ENCODE results near the gene IQCN. TPM values are rescaled to one million over a fixed set of nuclear protein-coding genes. Genes with fewer than 3 reads are reported as not detected.

IQCN gene
- total RNA-seq, 4 donors from 2014 or later, result 0.23 to 3.1 (median 0.96) TPM

- no peak for DNase-seq
- TF ChIP-seq POLR2A (IDR thresholded peaks at IDR 0.05), result no peak
- TF ChIP-seq CTCF (IDR thresholded peaks at IDR 0.05), result no peak
- H3K36me3 ChIP-seq, result no peaks in the 10 kb centered on the region
- no peak overlapping the region for H3K4me3 ChIP-seq
- intact Hi-C loops (cut with DNase I), result no loop called here
- H3K9me3 ChIP-seq, result no peaks in the 10 kb centered on the region
- WGBS, 2 donors, result 42% methylated on average over 8 to 10 of the region's 14 CpGs
- peaks cover 26 to 75% (median 28%) of the 10 kb centered on the region in 3 donors for H3K4me1 ChIP-seq
- H3K27me3 ChIP-seq, result no peaks in the 10 kb centered on the region
- H3K27ac ChIP-seq, result peak overlapping the region; percentile 87 to 100 (median 97)
Measured at GRCh38 chr19:18290302-18291018, 16.2 kb upstream of the IQCN start.

GRCh38 chr19:18289471-18290301, 15.4 kb upstream of the IQCN start:
- intact Hi-C loops (cut with DNase I), result no loop called here
- H3K27me3 ChIP-seq, result no peaks in the 10 kb centered on the region
- TF ChIP-seq POLR2A (IDR thresholded peaks at IDR 0.05), result no peak
- TF ChIP-seq CTCF (IDR thresholded peaks at IDR 0.05), result no peak
- WGBS, 2 donors, result 38 to 60% methylated on average over 6 to 11 of the region's 12 CpGs
- H3K36me3 ChIP-seq, result no peaks in the 10 kb centered on the region
- no peak overlapping the region for H3K4me3 ChIP-seq
- no peak for DNase-seq
- H3K27ac ChIP-seq, result peak overlapping the region; percentile 87 to 100 (median 97)
- H3K9me3 ChIP-seq, result no peaks in the 10 kb centered on the region
- H3K4me1 ChIP-seq, result peaks cover 26 to 83% (median 28%) of the 10 kb centered on the region in 3 donors

- Histone ChIP-seq H3K27me3 (no peaks in the 10 kb centered on the region), H3K4me1 (peaks cover 24 to 78% (median 24%) of the 10 kb centered on the region in 3 donors), H3K9me3 (no peaks in the 10 kb centered on the region), H3K4me3 (no peak overlapping the region), H3K27ac (peak overlapping the region in 3 of 4 donors; percentile 20 to 62 (median 41)), H3K36me3 (no peaks in the 10 kb centered on the region)
- DNase-seq, result no peak
- 72 to 73% methylated on average over 19 to 25 of the region's 26 CpGs for WGBS, 2 donors
- TF ChIP-seq CTCF (IDR thresholded peaks at IDR 0.05) (no peak), POLR2A (IDR thresholded peaks at IDR 0.05) (no peak)
- intact Hi-C loops (cut with DNase I), result no loop called here
Measured at GRCh38 chr19:18287836-18288772, 13.9 kb upstream of the IQCN start.

GRCh38 chr19:18286973-18287635, 12.9 kb upstream of the IQCN start:
- Histone ChIP-seq H3K4me1 (peaks cover 26 to 78% (median 27%) of the 10 kb centered on the region in 3 donors), H3K9me3 (no peaks in the 10 kb centered on the region), H3K27ac (peak overlapping the region in 3 of 4 donors; percentile 20 to 62 (median 54)), H3K36me3 (no peaks in the 10 kb centered on the region), H3K4me3 (no peak overlapping the region), H3K27me3 (no peaks in the 10 kb centered on the region)
- intact Hi-C loops (cut with DNase I), result no loop called here
- TF ChIP-seq POLR2A (IDR thresholded peaks at IDR 0.05) (no peak), CTCF (IDR thresholded peaks at IDR 0.05) (no peak)
- no peak for DNase-seq
- WGBS, 2 donors, result 43 to 57% methylated on average over 4 to 11 of the region's 21 CpGs

Data from esophagus squamous epithelium (tissue), 5 donors.